Hair follicular keratinocyte (primary cell): ENCODE data around the gene MAPK14. TPM values are rescaled to one million over a fixed set of nuclear protein-coding genes. Genes with fewer than 3 reads are reported as not detected.

ENCODE experiments used
- total RNA-seq: library from RNA; depleted of rRNA; stranded (reverse); fragments of >200 nt; gene quantifications from 2 replicates; pipeline ENCODE4 v1.2.3, GENCODE V29; 2015

Gene MAPK14
- total RNA-seq = 36.1 and 38.3 TPM in 2 replicates

GRCh38 chr6:36027501-36028087 lies at the start of gene MAPK14:
MAPK14 (plus strand) TSS chr6:36027808; CDS start chr6:36028158, 350 bp downstream.

DNA sequence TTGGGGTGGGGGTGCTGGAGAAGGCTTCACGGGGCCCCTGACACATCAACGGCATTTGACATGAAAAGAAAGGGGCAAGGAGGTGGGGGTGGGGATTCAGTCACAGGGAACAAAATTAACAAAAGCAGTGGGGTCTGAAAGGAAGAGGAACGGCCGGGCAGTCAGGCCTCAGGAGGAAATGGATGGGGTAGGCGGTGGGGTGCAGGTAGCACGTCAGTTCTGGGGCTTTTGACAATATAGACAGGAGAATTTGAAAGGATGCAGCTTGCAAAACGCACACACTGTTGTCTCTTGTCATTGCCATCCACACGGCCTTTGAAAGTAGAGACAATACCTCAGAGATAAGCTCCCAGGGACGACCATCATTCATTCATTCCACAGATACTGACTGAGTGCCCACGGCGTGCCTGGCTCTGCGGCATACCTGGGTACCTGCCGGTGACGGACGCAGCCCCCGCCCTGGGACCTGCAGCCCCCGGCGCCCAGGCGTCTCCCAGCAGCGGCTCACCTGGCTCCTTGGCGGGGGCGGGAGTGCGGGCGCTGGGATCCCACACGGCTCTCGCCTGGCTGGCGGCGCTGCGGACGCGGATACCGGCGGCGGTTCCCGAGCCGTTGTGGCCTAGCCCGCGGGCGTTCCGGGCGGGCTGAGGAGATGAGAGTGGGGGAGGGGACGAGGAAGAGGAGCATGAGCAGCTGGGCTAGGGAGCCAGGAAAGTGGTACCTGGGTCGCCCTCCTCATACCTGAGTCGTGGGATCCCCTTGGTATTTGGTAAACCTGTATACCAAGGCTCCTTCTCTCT lies 3.4 kb upstream of the MAPK14 start, which contains the start of gene SLC26A8:
TSS of gene SLC26A8 (minus strand) at position 646 of the 800 bp plus-strand sequence. CDS start 4,934 bp downstream, outside the sequence.

DNA sequence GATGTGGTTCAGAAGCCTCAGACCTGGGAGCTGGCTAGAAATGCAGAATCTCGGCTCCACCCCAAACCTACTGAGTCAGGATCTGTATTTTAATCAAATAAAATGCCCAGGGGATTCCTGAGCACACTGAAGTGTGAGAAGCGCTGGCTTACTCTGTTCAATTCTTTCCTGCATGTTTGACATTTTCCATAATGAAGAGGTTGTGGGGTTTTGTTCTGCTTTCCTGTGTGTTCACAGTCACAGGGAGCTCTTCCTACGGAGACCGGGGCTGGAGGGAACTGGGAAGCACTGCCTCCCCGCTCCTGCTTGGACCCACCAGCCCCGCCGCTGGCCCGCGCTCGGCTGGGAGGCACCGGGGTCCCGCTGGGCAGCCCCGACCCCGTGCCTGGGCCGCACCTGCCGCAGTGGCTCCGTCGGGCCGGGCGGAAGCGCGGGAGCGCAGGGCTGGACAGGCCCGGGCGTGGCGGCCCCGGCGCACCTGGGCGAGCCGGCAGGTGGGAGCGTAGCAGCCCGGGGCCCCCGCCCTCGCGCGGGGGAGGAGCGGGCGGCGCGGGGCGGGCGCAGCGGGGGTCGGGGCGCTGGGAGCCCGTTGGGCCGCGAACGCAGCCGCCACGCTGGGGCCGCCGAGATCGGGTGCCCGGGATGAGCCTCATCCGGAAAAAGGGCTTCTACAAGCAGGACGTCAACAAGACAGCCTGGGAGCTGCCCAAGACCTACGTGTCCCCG lies 102.5 kb downstream of the MAPK14 start, which contains the start of gene MAPK13:
TSS of gene MAPK13 (plus strand) at position 573 of the 726 bp plus-strand sequence. CDS start at position 643, 70 bp downstream.

Other genes starting within 250 kb of the MAPK14 start
- gene CLPSL1, start 246.8 kb upstream of the MAPK14 start, total RNA-seq = not detected in 2 replicates
- gene CLPS, start 230.5 kb upstream of the MAPK14 start, total RNA-seq = not detected in 2 replicates
- not detected in 2 replicates for gene LHFPL5, start 222.5 kb upstream of the MAPK14 start, total RNA-seq
- gene SRPK1, start 106.7 kb upstream of the MAPK14 start, total RNA-seq = 60.2 and 62.6 TPM in 2 replicates
- gene SLC26A8, start 3.2 kb upstream of the MAPK14 start, total RNA-seq = not detected in 2 replicates
- 27.0 and 45.2 TPM in 2 replicates for gene MAPK13, start 102.7 kb downstream of the MAPK14 start, total RNA-seq
- 2.5 and 4.3 TPM in 2 replicates for gene BRPF3, start 168.9 kb downstream of the MAPK14 start, total RNA-seq
- 0.16 TPM in 1 of 2 replicates, not detected in the other for gene PNPLA1, start 242.3 kb downstream of the MAPK14 start, total RNA-seq